Kidney (tissue), 14 donors: ENCODE results near the gene TUBA4A. TPM values are rescaled to one million over a fixed set of nuclear protein-coding genes. Genes with fewer than 3 reads are reported as not detected.

Experiments
- DNase-seq, 5 donors: peaks; one replicate each; pipeline ENCODE4 v3.0.0-alpha.2; 2013 to 2020
- FAIRE-seq: peaks from 2 replicates; lab custom pipeline; 2012; peaks lifted over from hg19 to GRCh38; lab: Jason Lieb, UNC
- H3K27ac ChIP-seq, 2 donors: one replicate each; pipeline ENCODE4 v1.7.0; 2013; ENCODE audit warnings: low read depth in 2 of 2, low read length in 2 of 2, inconsistent platforms in 1 of 2
- H3K27me3 ChIP-seq: one replicate; pipeline ENCODE4 v1.7.1; 2013; ENCODE audit warnings: low read length, inconsistent platforms; ENCODE audit not compliant: control insufficient read depth, insufficient read depth
- H3K36me3 ChIP-seq, 3 donors: one replicate each; pipeline versions ENCODE4 v1.7.0 to v1.7.1; 2013; ENCODE audit warnings: low read length in 3 of 3, control low read depth in 1 of 3, inconsistent platforms in 1 of 3; ENCODE audit not compliant: insufficient read depth in 3 of 3, control insufficient read depth in 2 of 3
- H3K4me1 ChIP-seq, 3 donors: one replicate each; pipeline versions ENCODE4 v1.7.0 to v1.7.1; 2013; ENCODE audit warnings: low read length in 3 of 3, inconsistent platforms in 1 of 3, low read depth in 1 of 3; ENCODE audit not compliant: control insufficient read depth in 2 of 3, insufficient read depth in 2 of 3
- H3K4me3 ChIP-seq, 3 donors: one replicate each; pipeline versions ENCODE4 v1.7.0 to v1.8.1; 2013; ENCODE audit warnings: low read length in 3 of 3, control low read depth in 1 of 3, inconsistent platforms in 1 of 3
- H3K9ac ChIP-seq, 3 donors: one replicate each; pipeline versions ENCODE4 v1.7.0 to v1.7.1; 2013; ENCODE audit warnings: low read length in 3 of 3, control low read depth in 1 of 3, inconsistent platforms in 1 of 3
- H3K9me3 ChIP-seq, 3 donors: one replicate each; pipeline versions ENCODE4 v1.7.0 to v1.7.1; 2013; ENCODE audit warnings: low read length in 3 of 3, control low read depth in 1 of 3, inconsistent platforms in 1 of 3; ENCODE audit not compliant: control insufficient read depth in 2 of 3, insufficient read depth in 1 of 3
- intact Hi-C: fragments of 100-400 bp; cut with DNase I; formaldehyde crosslinking; loops from one replicate; pipeline ENCODE4 v1.11.1; 2022
- polyA plus RNA-seq: library from polyadenylated mRNA; stranded (reverse); fragments of 350-450 nt; fragmentation: Illumina TruSeq; extraction: RNeasy Lipid Tissue Mini Kit (QIAGEN cat#74804); gene quantifications from one replicate; pipeline ENCODE4 v1.2.3, GENCODE V29; 2014; ENCODE audit warnings: low read depth, low replicate concordance; ENCODE audit not compliant: insufficient read depth
- total RNA-seq: library from RNA; stranded (reverse); fragmentation: NEBNext Ultra II Directional; extraction: Animal tissue kit (Norgen Biotek cat#: 25700); gene quantifications from one replicate; pipeline ENCODE4 v1.2.1, GENCODE V29; 2021
- TF ChIP-seq, protein P1 (sequence below): IDR thresholded peaks from 3 replicates; pipeline ENCODE4 v1.5.1; 2012; ENCODE audit warnings: mild to moderate bottlenecking, moderate library complexity, borderline replicate concordance; ENCODE audit not compliant: insufficient read depth; ENCODE audit errors: extremely low read depth
- donor health status: control.
- donor health status: control.
- donor health status: control.
- donor health status: control.
- donor health status: control.
- donor health status: DM: yes; HTN: yes; CAD: no.
- donor health status: Normal renal cell carcinoma (clear cell type).

Gene TUBA4A
- total and polyA plus RNA-seq, 2 donors from 2014 or later: 49.4 to 156 TPM

DNA sequence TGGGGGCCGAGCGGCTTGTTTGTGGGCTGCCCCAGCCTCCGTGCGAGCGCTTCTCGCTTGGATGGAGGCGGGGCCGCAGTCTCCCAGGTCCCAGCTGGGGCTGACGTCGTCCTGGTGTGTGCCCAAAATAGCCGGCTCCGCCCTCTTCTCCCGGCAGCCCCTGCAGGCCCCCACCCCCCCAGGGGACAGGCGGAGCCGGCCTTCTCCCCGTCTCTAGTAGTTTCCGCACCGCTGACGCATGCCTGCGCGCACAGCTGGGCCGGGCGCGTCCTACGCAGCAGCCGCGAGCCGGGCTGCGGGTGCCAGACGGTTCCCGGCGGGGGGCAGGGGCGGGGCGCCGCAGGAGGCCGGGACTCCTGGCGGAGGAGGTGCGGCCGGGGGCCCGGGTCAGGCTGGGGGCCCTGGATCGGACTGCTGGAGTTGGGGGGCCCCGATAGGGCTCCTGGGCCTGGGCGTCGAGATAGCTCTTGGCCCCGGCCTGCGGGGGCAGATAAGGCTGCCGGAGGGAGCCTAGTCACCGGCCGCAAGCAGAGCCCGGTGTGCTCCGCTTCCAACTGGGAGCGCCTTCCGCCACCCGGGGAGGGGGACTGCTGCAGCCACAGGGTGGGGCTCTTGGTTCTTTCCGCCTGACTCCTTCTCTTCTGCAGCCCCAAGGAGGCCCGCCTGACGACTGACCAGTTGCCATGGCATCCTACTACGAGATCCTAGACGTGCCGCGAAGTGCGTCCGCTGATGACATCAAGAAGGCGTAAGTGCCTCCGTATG is 25.6 kb upstream of the TUBA4A start, which contains the start of gene DNAJB2:
Gene DNAJB2, plus strand, starts transcription at position 216 of the 765 bp plus-strand sequence. Its CDS starts 468 bp downstream, at position 684.
- H3K9ac ChIP-seq: peak within 1 kb of the TSS; percentile 47 to 92 (median 91)
- FAIRE-seq: no peak
- peak within 1 kb of the TSS; percentile 93 to 97 for H3K27ac ChIP-seq
- no peaks in the 10 kb centered on the region for H3K27me3 ChIP-seq
- H3K4me1 ChIP-seq: peaks cover 8 to 21% (median 16%) of the 10 kb centered on the region in 3 donors
- H3K9me3 ChIP-seq: no peaks in the 10 kb centered on the region
- H3K36me3 ChIP-seq: peaks cover 0 to 15% (median 9%) of the 10 kb centered on the region in 3 donors
- TF ChIP-seq, protein P1, sequence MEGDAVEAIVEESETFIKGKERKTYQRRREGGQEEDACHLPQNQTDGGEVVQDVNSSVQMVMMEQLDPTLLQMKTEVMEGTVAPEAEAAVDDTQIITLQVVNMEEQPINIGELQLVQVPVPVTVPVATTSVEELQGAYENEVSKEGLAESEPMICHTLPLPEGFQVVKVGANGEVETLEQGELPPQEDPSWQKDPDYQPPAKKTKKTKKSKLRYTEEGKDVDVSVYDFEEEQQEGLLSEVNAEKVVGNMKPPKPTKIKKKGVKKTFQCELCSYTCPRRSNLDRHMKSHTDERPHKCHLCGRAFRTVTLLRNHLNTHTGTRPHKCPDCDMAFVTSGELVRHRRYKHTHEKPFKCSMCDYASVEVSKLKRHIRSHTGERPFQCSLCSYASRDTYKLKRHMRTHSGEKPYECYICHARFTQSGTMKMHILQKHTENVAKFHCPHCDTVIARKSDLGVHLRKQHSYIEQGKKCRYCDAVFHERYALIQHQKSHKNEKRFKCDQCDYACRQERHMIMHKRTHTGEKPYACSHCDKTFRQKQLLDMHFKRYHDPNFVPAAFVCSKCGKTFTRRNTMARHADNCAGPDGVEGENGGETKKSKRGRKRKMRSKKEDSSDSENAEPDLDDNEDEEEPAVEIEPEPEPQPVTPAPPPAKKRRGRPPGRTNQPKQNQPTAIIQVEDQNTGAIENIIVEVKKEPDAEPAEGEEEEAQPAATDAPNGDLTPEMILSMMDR: no peak
- intact Hi-C loops: no loop called here
- peak within 1 kb of the TSS; percentile 72 to 92 (median 73) for H3K4me3 ChIP-seq
- DNase-seq: peak; percentile 98 to 100 (median 99)

DNA sequence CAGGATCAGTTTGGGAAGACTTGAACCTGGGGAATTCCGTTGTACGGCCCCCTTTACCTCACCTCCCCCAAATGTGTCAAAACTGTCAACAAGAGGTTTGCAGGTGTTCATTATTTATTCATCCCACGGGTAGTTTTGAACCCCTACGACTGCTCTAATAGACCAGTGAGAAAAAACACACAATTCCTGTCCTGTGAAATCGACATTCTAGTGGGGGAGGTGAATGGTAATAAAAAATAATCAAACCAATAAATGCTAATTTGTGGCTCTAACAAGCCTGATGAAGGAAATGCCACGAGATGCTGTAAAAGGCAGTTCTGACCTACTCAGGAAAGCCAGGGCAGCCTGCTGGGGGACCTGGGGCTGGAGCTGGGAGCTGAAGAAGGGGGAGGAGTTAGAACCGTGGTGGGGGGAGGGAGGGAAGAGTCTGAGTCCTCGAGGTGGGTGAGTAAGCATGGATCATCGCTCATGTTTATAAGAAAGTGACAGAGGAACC is 25.0 kb upstream of the TUBA4A start:
- Histone ChIP-seq H3K9ac (peak overlapping the region; percentile 43 to 85 (median 67)), H3K27ac (peak overlapping the region; percentile 93 to 97), H3K9me3 (no peaks in the 10 kb centered on the region), H3K27me3 (no peaks in the 10 kb centered on the region), H3K4me1 (peaks cover 8 to 21% (median 16%) of the 10 kb centered on the region in 3 donors), H3K4me3 (peak overlapping the region; percentile 52 to 92 (median 65)), H3K36me3 (peaks cover 0 to 15% (median 9%) of the 10 kb centered on the region in 3 donors)
- no peak for FAIRE-seq
- TF ChIP-seq, protein P1: no peak
- intact Hi-C loops: no loop called here
- peak in 1 of 5 donors; percentile 32 for DNase-seq

DNA sequence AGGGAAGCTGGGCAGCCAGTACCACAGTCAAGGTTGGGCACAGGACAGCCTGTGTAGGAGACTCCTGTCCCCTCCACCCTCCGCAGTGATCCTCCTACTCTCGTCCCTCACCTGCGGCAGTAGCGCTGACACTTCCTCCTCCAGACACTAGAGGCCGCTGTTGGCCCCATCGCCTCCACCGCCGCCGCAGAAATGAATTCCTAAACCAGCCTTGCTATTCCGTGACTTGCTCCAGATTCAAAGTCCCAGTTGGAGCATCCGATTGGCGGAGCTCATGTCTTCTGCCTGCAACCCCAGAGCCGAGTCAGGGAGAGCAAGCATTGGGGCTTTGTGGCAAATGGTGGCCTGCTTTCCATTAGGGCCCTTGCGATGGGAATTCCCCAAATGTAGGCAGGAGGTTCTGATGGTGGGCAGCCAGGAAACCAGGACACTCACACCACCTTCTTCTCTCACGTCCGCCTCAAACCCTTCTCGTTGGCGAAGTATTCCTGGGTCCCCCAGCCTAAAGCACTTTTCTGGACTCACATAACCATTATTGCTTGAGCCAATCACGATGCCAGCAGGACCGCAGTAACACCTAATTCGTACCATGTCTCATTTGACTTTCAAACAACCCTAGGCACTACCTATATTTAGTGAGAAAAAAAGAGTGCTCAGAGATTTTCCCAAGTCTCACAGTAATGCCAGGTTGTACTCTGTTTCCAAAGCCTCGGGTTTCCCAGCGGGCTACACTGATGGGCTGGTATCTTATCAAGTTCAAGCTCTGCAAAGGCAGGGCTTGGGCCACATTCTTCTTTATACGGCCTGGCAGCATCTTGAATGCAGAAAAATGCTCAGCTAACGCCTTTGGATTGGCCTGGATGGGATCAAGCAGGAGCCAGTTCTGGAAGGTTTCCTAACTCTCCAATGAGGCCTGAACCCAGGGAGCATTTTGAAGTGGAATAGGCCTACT is 24.3 kb upstream of the TUBA4A start:
- FAIRE-seq (no peak), DNase-seq (peak; percentile 85 to 91 (median 87))
- TF ChIP-seq, protein P1: peak; percentile 91

More for the DNA sequence above, 24.3 kb upstream of the TUBA4A start:
- Histone ChIP-seq H3K36me3 (peaks cover 0 to 15% (median 8%) of the 10 kb centered on the region in 3 donors), H3K9me3 (no peaks in the 10 kb centered on the region), H3K27me3 (no peaks in the 10 kb centered on the region), H3K27ac (peak overlapping the region; percentile 93 to 97), H3K4me3 (peak overlapping the region in 2 of 3 donors; percentile 58 to 92), H3K9ac (peak overlapping the region; percentile 43 to 85 (median 67)), H3K4me1 (peaks cover 8 to 21% (median 16%) of the 10 kb centered on the region in 3 donors)
- intact Hi-C loops: no loop called here
